Endothelial cell of umbilical vein (primary cell): ENCODE data around the gene IQGAP2.

Source experiments
- CTCF ChIP-seq, 2 donors: IDR thresholded peaks; 1 replicate in 1 of 2; 2 replicates in 1 of 2; pipeline ENCODE4 v1.5.1; 2011; ENCODE audit warnings: low read length in 2 of 2, mild to moderate bottlenecking in 2 of 2, moderate library complexity in 2 of 2, control low read depth in 1 of 2, inconsistent platforms in 1 of 2, low read depth in 1 of 2; ENCODE audit not compliant: insufficient read depth in 1 of 2; ENCODE audit errors: extremely low read depth in 1 of 2
- EZH2 ChIP-seq: IDR thresholded peaks from 2 replicates; pipeline ENCODE4 v1.6.1; 2012; ENCODE audit warnings: borderline replicate concordance, low read depth, mild to moderate bottlenecking, moderate library complexity, low read length, inconsistent platforms; ENCODE audit not compliant: severe bottlenecking
- FOS ChIP-seq: IDR thresholded peaks from 2 replicates; pipeline ENCODE4 v1.6.1; 2011; ENCODE audit warnings: mild to moderate bottlenecking, low read length, moderate library complexity, borderline replicate concordance; ENCODE audit not compliant: insufficient read depth
- GATA2 ChIP-seq: IDR thresholded peaks from 2 replicates; pipeline ENCODE4 v1.7.0; 2011; ENCODE audit warnings: low read depth, mild to moderate bottlenecking, moderate library complexity, mixed read lengths, low read length; ENCODE audit not compliant: insufficient read length, insufficient read depth
- JUN ChIP-seq: IDR thresholded peaks from 2 replicates; pipeline ENCODE4 v1.6.1; 2011; ENCODE audit warnings: borderline replicate concordance, low read depth; ENCODE audit not compliant: insufficient read length, insufficient read depth
- MAX ChIP-seq: IDR thresholded peaks from 2 replicates; pipeline ENCODE4 v1.6.1; 2011; ENCODE audit not compliant: insufficient read depth, insufficient read length
- MYC ChIP-seq: IDR thresholded peaks from one replicate; pipeline ENCODE4 v1.6.1; 2011; ENCODE audit warnings: mild to moderate bottlenecking, low read depth, low read length
- POLR2A ChIP-seq: IDR thresholded peaks from 2 replicates; pipeline ENCODE4 v1.6.1; 2012; ENCODE audit warnings: low read depth, mild to moderate bottlenecking, control low read depth, low read length
- POLR2AphosphoS5 ChIP-seq: IDR thresholded peaks from 2 replicates; pipeline ENCODE4 v1.6.1; 2012; ENCODE audit warnings: low read depth, mild to moderate bottlenecking, control low read depth, low read length, moderate library complexity; ENCODE audit not compliant: insufficient read depth

DNA sequence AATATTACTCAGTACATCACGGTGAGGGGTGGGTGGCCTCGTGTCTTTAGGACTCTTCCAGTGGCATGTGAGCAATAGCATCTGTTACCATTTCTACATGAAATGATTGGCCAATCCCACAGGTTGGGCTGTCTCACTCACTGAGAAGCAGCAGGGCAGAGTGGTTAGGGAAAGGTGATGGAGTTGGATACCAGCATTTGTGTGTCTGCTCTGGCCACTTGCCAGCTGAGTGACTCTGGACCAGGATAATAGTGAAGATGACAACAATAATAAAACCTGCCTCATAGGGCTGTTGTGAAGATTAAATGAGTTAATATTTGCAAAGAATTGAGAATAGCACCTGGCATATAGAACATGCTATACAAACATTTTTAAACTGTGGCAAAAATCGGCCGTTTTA lies 42.0 kb downstream of the IQGAP2 start:
- TF ChIP-seq MAX = no peak
- no peak for TF ChIP-seq CTCF (IDR thresholded peaks at IDR 0.05; ENCODE audit: extremely low read depth in 1 of 2, insufficient read depth in 1 of 2, low read depth in 1 of 2, low read length in 2 of 2)
- no peak for TF ChIP-seq POLR2A
- no peak for TF ChIP-seq EZH2
- no peak for TF ChIP-seq FOS
- no peak for TF ChIP-seq POLR2AphosphoS5
- TF ChIP-seq MYC = no peak
- TF ChIP-seq GATA2 = no peak
- TF ChIP-seq JUN = no peak
